Neuronal stem cell (in vitro differentiated cells): ENCODE data around the gene POU2AF2.

Experiments
- DNase-seq: peaks from one replicate; pipeline ENCODE4 v3.0.0-alpha.2; 2013; ENCODE audit warnings: low spot score
- H2AFZ ChIP-seq: one replicate; pipeline ENCODE4 v1.6.1; 2013; ENCODE audit warnings: mild to moderate bottlenecking, low read length, inconsistent platforms
- H2AK5ac ChIP-seq: 2 replicates; pipeline ENCODE4 v1.6.1; 2013; ENCODE audit warnings: low read depth, mild to moderate bottlenecking, inconsistent platforms, low read length, moderate library complexity, mixed read lengths
- H2BK120ac ChIP-seq: 2 replicates; pipeline ENCODE4 v1.6.1; 2013; ENCODE audit warnings: low read depth, mild to moderate bottlenecking, inconsistent platforms, low read length, moderate library complexity, mixed read lengths
- H2BK12ac ChIP-seq: one replicate; pipeline ENCODE4 v1.6.1; 2013; ENCODE audit warnings: low read length, inconsistent platforms
- H2BK15ac ChIP-seq: 2 replicates; pipeline ENCODE4 v1.6.1; 2013; ENCODE audit warnings: mild to moderate bottlenecking, low read length, inconsistent platforms, mixed read lengths
- H2BK5ac ChIP-seq: one replicate; pipeline ENCODE4 v1.6.1; 2013; ENCODE audit warnings: inconsistent platforms, mild to moderate bottlenecking, low read length, moderate library complexity
- H3K14ac ChIP-seq: one replicate; pipeline ENCODE4 v1.6.1; 2013; ENCODE audit warnings: low read length, inconsistent platforms
- H3K18ac ChIP-seq: 2 replicates; pipeline ENCODE4 v1.6.1; 2013; ENCODE audit warnings: low read length, inconsistent platforms
- H3K23ac ChIP-seq: 2 replicates; pipeline ENCODE4 v1.6.1; 2013; ENCODE audit warnings: low read depth, mild to moderate bottlenecking, mixed read lengths, low read length, inconsistent platforms; ENCODE audit not compliant: poor library complexity
- H3K27ac ChIP-seq: replicated peaks from 3 replicates; pipeline ENCODE4 v1.5.1; 2013; ENCODE audit warnings: low read length, inconsistent platforms
- H3K27me3 ChIP-seq, 3 experiments: 2 replicates each; pipeline ENCODE4 v1.6.1; 2013; ENCODE audit warnings: low read length in 3 of 3, mild to moderate bottlenecking in 2 of 3, inconsistent platforms in 1 of 3, low read depth in 1 of 3, mixed read lengths in 1 of 3, moderate library complexity in 1 of 3; ENCODE audit not compliant: control insufficient read depth in 3 of 3, insufficient read depth in 3 of 3
- H3K36me3 ChIP-seq, 2 donors: replicated peaks in 1 of 2; 2 replicates each; pipeline ENCODE4 v1.6.1; 2013; ENCODE audit warnings: low read length in 2 of 2; ENCODE audit not compliant: control insufficient read depth in 2 of 2, insufficient read depth in 2 of 2
- H3K4ac ChIP-seq: 2 replicates; pipeline ENCODE4 v1.6.1; 2013; ENCODE audit warnings: inconsistent platforms, mild to moderate bottlenecking, low read length, moderate library complexity
- H3K4me1 ChIP-seq, 2 donors: 1 replicate in 1 of 2; 2 replicates in 1 of 2; pipeline ENCODE4 v1.6.1; 2013; ENCODE audit warnings: low read length in 2 of 2, low read depth in 1 of 2; ENCODE audit not compliant: control insufficient read depth in 2 of 2, insufficient read depth in 1 of 2
- H3K4me2 ChIP-seq: one replicate; pipeline ENCODE4 v1.6.1; 2013; ENCODE audit warnings: mild to moderate bottlenecking, low read length, inconsistent platforms; ENCODE audit not compliant: insufficient read depth, poor library complexity, severe bottlenecking
- H3K4me3 ChIP-seq, 2 donors: 2 replicates each; pipeline ENCODE4 v1.5.1; 2013; ENCODE audit warnings: low read length in 2 of 2, mild to moderate bottlenecking in 2 of 2, inconsistent platforms in 1 of 2, moderate library complexity in 1 of 2
- H3K79me1 ChIP-seq: one replicate; pipeline ENCODE4 v1.6.1; 2013; ENCODE audit warnings: low read depth, mild to moderate bottlenecking, inconsistent platforms, low read length, moderate library complexity
- H3K9ac ChIP-seq: one replicate; pipeline ENCODE4 v1.6.1; 2013; ENCODE audit warnings: mild to moderate bottlenecking, low read depth, low read length, inconsistent platforms; ENCODE audit not compliant: poor library complexity
- H3K9me3 ChIP-seq, 2 donors: replicated peaks in 1 of 2; 2 replicates each; pipeline versions ENCODE3 to v1.6.1; 2013; ENCODE audit warnings: low read length in 2 of 2, mild to moderate bottlenecking in 2 of 2, inconsistent platforms in 1 of 2, low read depth in 1 of 2, mixed read lengths in 1 of 2, moderate library complexity in 1 of 2; ENCODE audit not compliant: control insufficient read depth in 2 of 2, insufficient read depth in 1 of 2
- H4K8ac ChIP-seq: one replicate; pipeline ENCODE4 v1.6.1; 2013; ENCODE audit warnings: low read depth, mild to moderate bottlenecking, inconsistent platforms, low read length, moderate library complexity
- H4K91ac ChIP-seq: one replicate; pipeline ENCODE4 v1.6.1; 2013; ENCODE audit warnings: low read length, low read depth, mild to moderate bottlenecking, inconsistent platforms; ENCODE audit not compliant: poor library complexity
- WGBS, 2 donors: extraction: QIAGEN DNeasy Blood & Tissue Kit; methylation state at CpG; one replicate each; pipeline ENCODE4 v1.1.7; 2013; ENCODE audit warnings: missing lambda C conversion rate in 2 of 2, mixed read lengths in 1 of 2; ENCODE audit not compliant: insufficient read length in 2 of 2, insufficient replicate concordance in 1 of 2; ENCODE audit errors: extremely low coverage in 2 of 2; 5-methylcytosine and 5-hydroxymethylcytosine counted together

POU2AF2 gene

GRCh38 chr11:111331711-111332479 is 86.4 kb downstream of the POU2AF2 start:
- WGBS, 2 donors: no CpG with 5 or more reads among the region's 4 CpGs
- H3K27me3 ChIP-seq: peaks cover 0 to 2% (median 0%) of the 10 kb centered on the region in 3 experiments

GRCh38 chr11:111334532-111335502 is 89.3 kb downstream of the POU2AF2 start:
- Histone ChIP-seq H3K14ac (no peak overlapping the region), H2BK120ac (no peak overlapping the region), H3K9me3 (no peaks in the 10 kb centered on the region), H3K4ac (no peak overlapping the region), H3K27ac (no peak overlapping the region), H4K91ac (no peak overlapping the region), H3K4me2 (no peak overlapping the region), H2AK5ac (no peak overlapping the region), H3K27me3 (peaks cover 0 to 2% (median 0%) of the 10 kb centered on the region in 3 experiments), H3K79me1 (no peaks in the 10 kb centered on the region), H4K8ac (no peak overlapping the region), H3K36me3 (no peaks in the 10 kb centered on the region), H3K18ac (no peak overlapping the region), H2AFZ (no peak overlapping the region), H2BK5ac (no peak overlapping the region), H3K9ac (no peak overlapping the region), H2BK12ac (no peak overlapping the region), H3K4me1 (peaks cover 0 to 9% of the 10 kb centered on the region in 2 donors), H3K4me3 (no peak overlapping the region), H3K23ac (no peak overlapping the region), H2BK15ac (no peak overlapping the region)
- WGBS, 2 donors: no CpG with 5 or more reads among the region's 9 CpGs
- DNase-seq: no peak

More at GRCh38 chr11:111331711-111332479, 86.4 kb downstream of the POU2AF2 start:
- no peaks in the 10 kb centered on the region for H3K36me3 ChIP-seq
- H3K4ac ChIP-seq: no peak overlapping the region
- no peaks in the 10 kb centered on the region for H3K79me1 ChIP-seq
- H3K4me2 ChIP-seq: no peak overlapping the region
- H2BK15ac ChIP-seq: no peak overlapping the region
- peaks cover 0 to 9% of the 10 kb centered on the region in 2 donors for H3K4me1 ChIP-seq
- H4K8ac ChIP-seq: no peak overlapping the region
- no peak overlapping the region for H2BK5ac ChIP-seq
- no peak overlapping the region for H2BK120ac ChIP-seq
- H2BK12ac ChIP-seq: no peak overlapping the region
- H3K27ac ChIP-seq: no peak overlapping the region
- no peak for DNase-seq
- H3K4me3 ChIP-seq: no peak overlapping the region
- no peak overlapping the region for H3K14ac ChIP-seq
- H3K9ac ChIP-seq: no peak overlapping the region
- no peak overlapping the region for H3K23ac ChIP-seq
- no peak overlapping the region for H2AFZ ChIP-seq
- H3K9me3 ChIP-seq: no peaks in the 10 kb centered on the region
- H4K91ac ChIP-seq: no peak overlapping the region
- H3K18ac ChIP-seq: no peak overlapping the region
- H2AK5ac ChIP-seq: no peak overlapping the region

GRCh38 chr11:111335549-111335948 is 90.0 kb downstream of the POU2AF2 start:
- H2BK5ac ChIP-seq: no peak overlapping the region
- no peak overlapping the region for H3K4me3 ChIP-seq
- H2AK5ac ChIP-seq: no peak overlapping the region
- H2BK15ac ChIP-seq: no peak overlapping the region
- H3K36me3 ChIP-seq: no peaks in the 10 kb centered on the region
- H3K18ac ChIP-seq: no peak overlapping the region
- no peak overlapping the region for H3K4me2 ChIP-seq
- H3K79me1 ChIP-seq: no peaks in the 10 kb centered on the region
- H4K8ac ChIP-seq: no peak overlapping the region
- H3K9ac ChIP-seq: no peak overlapping the region
- H3K9me3 ChIP-seq: no peaks in the 10 kb centered on the region
- H3K14ac ChIP-seq: no peak overlapping the region
- peaks cover 0 to 9% of the 10 kb centered on the region in 2 donors for H3K4me1 ChIP-seq
- no peak for DNase-seq
- no peak overlapping the region for H2AFZ ChIP-seq
- no peak overlapping the region for H3K4ac ChIP-seq
- no peak overlapping the region for H3K23ac ChIP-seq
- no peak overlapping the region for H2BK120ac ChIP-seq
- H4K91ac ChIP-seq: no peak overlapping the region
- peaks cover 0 to 2% (median 0%) of the 10 kb centered on the region in 3 experiments for H3K27me3 ChIP-seq
- H2BK12ac ChIP-seq: no peak overlapping the region
- WGBS, 2 donors: no CpG with 5 or more reads among the region's 6 CpGs
- no peak overlapping the region for H3K27ac ChIP-seq
